NCI-H2196 treated with DMSO at 0.1 percent for 48 hours (cell line): ENCODE data around the gene GRHL1.

Experiments
- DNase-seq: peaks from one replicate; lab custom pipeline; 2025; ENCODE audit not compliant: unreplicated experiment; lab: John Stamatoyannopoulos, UW

The GRHL1 gene

DNA sequence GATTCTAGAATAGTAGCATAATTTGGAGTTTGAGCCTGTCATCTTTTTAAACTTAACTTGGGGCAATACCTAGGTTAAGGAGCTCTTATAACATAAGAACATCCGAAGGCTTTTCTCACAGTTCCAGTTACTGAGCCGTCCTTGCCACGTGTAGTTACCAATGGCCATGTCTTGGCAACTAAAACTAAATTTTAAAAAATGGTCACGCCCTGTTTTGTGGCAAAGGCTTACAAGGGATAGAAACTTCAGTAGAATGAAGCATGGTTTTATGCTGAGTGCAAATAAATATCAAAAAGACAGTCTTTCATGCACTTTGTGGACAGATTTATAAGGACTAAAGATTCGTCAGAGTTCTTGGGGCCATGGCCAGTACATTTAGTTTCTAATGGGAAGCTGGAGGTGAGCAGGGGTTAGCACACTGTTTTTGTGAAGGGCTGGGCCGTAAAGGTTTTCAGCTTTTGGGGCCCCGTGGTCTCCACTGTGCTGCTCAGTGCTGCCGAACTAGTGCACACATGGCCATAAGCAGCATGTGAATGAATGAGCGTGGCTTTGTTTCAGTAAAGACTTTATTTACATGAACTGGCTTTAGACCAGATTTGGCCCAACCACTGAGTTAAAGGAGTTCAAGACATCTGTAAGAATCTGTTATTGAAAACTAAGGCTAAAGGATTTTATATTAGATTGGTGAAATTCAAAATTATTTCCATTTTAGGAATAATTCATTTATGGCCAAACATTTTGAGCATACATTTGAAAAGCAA, 41.1 kb downstream of the GRHL1 start:
- DNase-seq, result no peak

DNA sequence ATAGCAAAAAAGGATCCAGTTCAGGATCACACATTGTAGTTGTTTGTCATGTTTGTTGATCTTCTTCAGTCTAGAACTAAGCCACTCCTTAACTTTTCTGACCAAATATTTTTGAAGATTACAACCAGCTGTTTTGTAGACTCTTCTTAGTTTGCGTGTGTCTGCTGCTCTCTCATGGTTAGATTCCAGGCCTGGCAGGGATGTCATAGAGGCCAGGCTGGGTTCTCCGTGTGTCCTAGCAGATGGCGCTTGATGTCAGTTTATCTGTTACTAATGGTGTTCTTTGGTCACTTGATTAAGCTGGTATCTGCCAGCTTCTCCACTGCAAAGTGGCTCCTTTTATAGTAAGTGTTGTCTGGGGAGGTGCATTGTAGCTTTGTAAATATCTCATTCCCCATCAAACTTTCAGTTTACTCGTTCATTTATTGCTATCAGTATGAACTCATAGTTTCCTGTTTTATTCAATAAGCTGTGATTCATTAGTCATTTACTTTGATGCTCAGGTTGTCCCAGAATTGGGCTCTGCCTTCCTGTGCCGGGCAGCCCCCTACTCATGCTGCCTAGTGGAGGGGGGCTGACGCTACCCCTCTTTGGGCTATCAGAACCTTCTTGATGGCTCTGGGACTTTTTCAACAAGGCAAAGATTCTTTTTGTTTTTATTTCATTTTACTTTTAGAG, 42.1 kb downstream of the GRHL1 start:
- no peak for DNase-seq

GRCh38 chr2:9994462-9994861, 43.0 kb downstream of the GRHL1 start:
- no peak for DNase-seq

DNA sequence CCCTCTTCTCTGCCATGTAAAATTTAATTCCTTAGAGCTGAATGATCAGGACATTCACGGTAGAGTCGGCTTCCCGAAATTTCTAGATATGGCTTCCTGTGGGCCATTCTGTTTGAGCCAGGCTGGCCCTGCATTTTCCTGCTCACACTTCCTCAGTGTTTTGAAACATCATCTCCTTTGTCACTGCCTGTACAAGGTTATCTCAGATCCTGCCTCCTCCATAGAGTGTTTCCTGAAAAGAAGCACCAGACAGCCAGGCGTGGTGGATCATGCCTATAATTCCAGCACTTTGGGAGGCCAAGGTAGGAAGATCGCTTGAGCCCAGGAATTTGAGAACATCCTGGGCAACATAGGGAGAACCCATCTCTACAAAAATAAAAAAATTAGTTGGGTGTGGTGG, 43.6 kb downstream of the GRHL1 start:
- DNase-seq, result no peak

- no peak for DNase-seq
Observed at GRCh38 chr2:9996321-9996720, 44.8 kb downstream of the GRHL1 start.

- no peak for DNase-seq
Observed at GRCh38 chr2:9997936-9998335, 46.4 kb downstream of the GRHL1 start.

- no peak for DNase-seq
Observed at GRCh38 chr2:9998916-9999654, 47.6 kb downstream of the GRHL1 start.

DNA sequence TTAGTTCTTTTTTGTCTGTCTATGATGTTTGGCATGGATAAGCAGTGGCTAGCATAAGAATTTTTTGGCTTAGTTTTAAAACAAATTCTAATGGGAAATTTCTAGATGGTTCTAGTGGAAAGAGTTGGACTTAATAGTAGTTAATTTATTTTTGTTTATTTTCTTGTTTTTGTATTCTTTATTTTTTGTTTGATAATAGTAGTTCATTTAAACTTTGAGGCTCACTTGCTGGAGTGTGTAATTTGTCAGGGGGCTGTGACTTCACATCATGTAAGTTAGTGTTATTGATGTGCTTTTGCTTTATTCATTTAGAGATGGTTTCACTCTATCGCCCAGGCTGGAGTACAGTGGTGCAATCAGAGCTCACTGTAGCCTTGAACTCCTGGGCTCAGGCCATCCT, 48.2 kb downstream of the GRHL1 start:
- no peak for DNase-seq

- no peak for DNase-seq
Observed at GRCh38 chr2:10000541-10000940, 49.0 kb downstream of the GRHL1 start.

DNA sequence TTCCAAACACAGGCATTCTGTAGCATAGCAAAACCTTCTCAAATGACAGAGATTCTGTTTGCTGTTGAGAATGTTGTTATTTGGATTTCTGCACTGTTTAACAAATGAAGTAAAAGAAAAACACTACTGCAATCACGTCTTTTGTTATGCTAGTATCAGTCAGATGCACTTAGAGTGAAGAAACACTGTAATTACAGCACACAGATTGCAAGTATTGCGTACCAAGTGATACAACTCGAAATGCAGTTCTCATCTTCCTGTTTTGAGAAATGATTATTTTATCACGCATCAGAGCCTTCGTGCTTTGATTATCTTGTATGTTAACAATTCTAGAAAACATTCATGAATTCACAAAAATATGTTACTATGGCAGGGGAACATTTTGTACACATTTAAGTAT, 50.1 kb downstream of the GRHL1 start:
- no peak for DNase-seq

DNA sequence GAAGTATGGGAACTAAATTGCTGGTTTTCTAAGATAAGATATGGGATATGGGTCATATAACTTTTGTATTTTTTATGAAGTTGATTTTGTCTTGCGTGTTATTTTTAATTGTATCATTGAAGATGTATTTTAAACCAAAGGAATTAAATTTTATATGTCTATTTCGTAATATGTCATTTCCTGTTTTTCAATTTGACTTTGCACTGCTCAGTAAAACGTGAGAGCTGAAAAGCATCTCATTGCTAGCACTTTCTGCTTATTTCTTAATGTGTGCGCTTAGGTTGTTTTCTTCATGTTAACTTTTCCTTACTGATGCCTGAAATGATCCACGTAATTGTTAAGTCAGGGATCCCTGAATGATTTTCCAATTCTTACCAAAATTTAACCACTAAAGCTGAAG, 50.6 kb downstream of the GRHL1 start:
- DNase-seq, result no peak

- DNase-seq, result no peak
Observed at GRCh38 chr2:10002681-10003080, 51.2 kb downstream of the GRHL1 start.

- DNase-seq, result no peak
Observed at GRCh38 chr2:10003206-10004125, 52.0 kb downstream of the GRHL1 start.

- no peak for DNase-seq
Observed at GRCh38 chr2:10004401-10004800, 52.9 kb downstream of the GRHL1 start.

GRCh38 chr2:10004836-10005235, 53.3 kb downstream of the GRHL1 start:
- no peak for DNase-seq

GRCh38 chr2:10005461-10006235, 54.2 kb downstream of the GRHL1 start:
- no peak for DNase-seq

- no peak for DNase-seq
Observed at GRCh38 chr2:10006236-10007161, 55.0 kb downstream of the GRHL1 start.

DNA sequence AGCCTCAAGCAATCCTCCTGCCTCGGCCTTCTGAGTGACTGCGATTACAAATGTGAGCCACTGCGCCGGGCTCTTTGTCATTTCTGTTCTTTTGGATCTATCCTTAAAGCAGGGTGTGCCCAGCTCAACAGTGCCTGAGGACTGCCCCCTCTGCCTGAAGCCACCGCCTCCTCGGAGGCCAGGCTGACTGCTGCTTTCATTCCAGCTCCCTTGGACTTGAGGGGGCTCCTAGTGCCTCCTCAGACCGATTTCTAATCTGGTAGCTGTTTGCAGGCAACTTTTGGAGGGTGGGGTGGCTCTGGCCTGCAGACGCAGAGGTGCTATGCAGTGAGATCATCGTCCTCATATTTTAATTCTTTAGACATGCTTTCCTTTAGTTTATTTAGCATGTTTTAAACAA, 55.9 kb downstream of the GRHL1 start:
- DNase-seq, result no peak
